Left ventricle myocardium inferior (tissue), 1 donor: ENCODE measurements around the gene CA9. TPM values are rescaled to one million over a fixed set of nuclear protein-coding genes. Genes with fewer than 3 reads are reported as not detected.

Source experiments
- DNase-seq: peaks from one replicate; pipeline ENCODE4 v3.0.0-alpha.2; 2020
- H3K27ac ChIP-seq: fragments of 200-600 bp; replicated peaks from 2 replicates; pipeline ENCODE4 v1.8.0; 2021
- H3K27me3 ChIP-seq: fragments of 200-600 bp; 2 replicates; pipeline ENCODE4 v1.8.0; 2021; ENCODE audit warnings: low read depth
- H3K36me3 ChIP-seq: fragments of 200-600 bp; 2 replicates; pipeline ENCODE4 v1.8.0; 2021
- H3K4me1 ChIP-seq: fragments of 200-600 bp; 2 replicates; pipeline ENCODE4 v1.8.0; 2021
- H3K4me3 ChIP-seq: fragments of 200-600 bp; 2 replicates; pipeline ENCODE4 v1.8.0; 2021; ENCODE audit warnings: mild to moderate bottlenecking, moderate library complexity
- H3K9me3 ChIP-seq: fragments of 200-600 bp; replicated peaks from 2 replicates; pipeline ENCODE4 v1.8.0; 2021
- CTCF ChIP-seq: fragments of 200-600 bp; IDR thresholded peaks from 2 replicates; pipeline ENCODE4 v1.8.0; 2021; ENCODE audit warnings: antibody characterized with exemption, mild to moderate bottlenecking, borderline replicate concordance
- intact Hi-C: fragments of 100-400 bp; cut with micrococcal nuclease; formaldehyde crosslinking; loops from one replicate; pipeline ENCODE4 v1.11.0; 2022
- total RNA-seq: library from RNA; stranded (reverse); fragmentation: NEBNext Ultra II Directional; extraction: Animal tissue kit (Norgen Biotek cat#: 25700); gene quantifications from one replicate; pipeline ENCODE4 v1.2.1, GENCODE V29; 2021
- donor health status: DM: no; HTN: yes; CAD: no; lungs with severe emphysema.

Gene CA9
- total RNA-seq, 1 donor from 2014 or later: not detected

- Histone ChIP-seq H3K36me3 (peaks cover 12% of the 10 kb centered on the region), H3K4me3 (peak overlapping the region; percentile 98), H3K27ac (peak overlapping the region; percentile 99), H3K27me3 (no peaks in the 10 kb centered on the region), H3K4me1 (peaks cover 63% of the 10 kb centered on the region), H3K9me3 (no peaks in the 10 kb centered on the region)
- TF ChIP-seq CTCF: peak; percentile 70
- DNase-seq: no peak
- intact Hi-C loops: no loop called here
Measured at GRCh38 chr9:35660966-35661415, 12.7 kb upstream of the CA9 start.

- Histone ChIP-seq H3K27ac (peak overlapping the region; percentile 99), H3K36me3 (peaks cover 12% of the 10 kb centered on the region), H3K4me1 (peaks cover 64% of the 10 kb centered on the region), H3K9me3 (no peaks in the 10 kb centered on the region), H3K4me3 (no peak overlapping the region), H3K27me3 (no peaks in the 10 kb centered on the region)
- no peak for DNase-seq
- TF ChIP-seq CTCF: no peak
- intact Hi-C loops: no loop called here
Measured at GRCh38 chr9:35661756-35662350, 11.9 kb upstream of the CA9 start.

GRCh38 chr9:35662437-35662836 lies 11.3 kb upstream of the CA9 start:
- intact Hi-C loops: no loop called here
- no peaks in the 10 kb centered on the region for H3K27me3 ChIP-seq
- no peaks in the 10 kb centered on the region for H3K9me3 ChIP-seq
- peaks cover 12% of the 10 kb centered on the region for H3K36me3 ChIP-seq
- peaks cover 58% of the 10 kb centered on the region for H3K4me1 ChIP-seq
- no peak for TF ChIP-seq CTCF
- DNase-seq: no peak
- no peak overlapping the region for H3K4me3 ChIP-seq
- peak overlapping the region; percentile 99 for H3K27ac ChIP-seq

- peaks cover 12% of the 10 kb centered on the region for H3K36me3 ChIP-seq
- H3K4me3 ChIP-seq: peak within 1 kb of the TSS; percentile 69
- TF ChIP-seq CTCF: peak; percentile 34
- H3K4me1 ChIP-seq: peaks cover 40% of the 10 kb centered on the region
- peak within 1 kb of the TSS; percentile 67 for H3K27ac ChIP-seq
- no peaks in the 10 kb centered on the region for H3K9me3 ChIP-seq
- intact Hi-C loops: no loop called here
- H3K27me3 ChIP-seq: no peaks in the 10 kb centered on the region
- DNase-seq: peak; percentile 80
Measured at GRCh38 chr9:35664531-35665470, 8.9 kb upstream of the CA9 start, which contains the start of gene ARHGEF39. ARHGEF39 (minus strand) TSS chr9:35665195; CDS start chr9:35665169, 26 bp downstream.

GRCh38 chr9:35665471-35665818 lies 8.3 kb upstream of the CA9 start:
- H3K27ac ChIP-seq: peak overlapping the region; percentile 67
- no peaks in the 10 kb centered on the region for H3K27me3 ChIP-seq
- H3K36me3 ChIP-seq: peaks cover 9% of the 10 kb centered on the region
- H3K4me3 ChIP-seq: peak overlapping the region; percentile 69
- H3K4me1 ChIP-seq: peaks cover 34% of the 10 kb centered on the region
- intact Hi-C loops: no loop called here
- H3K9me3 ChIP-seq: no peaks in the 10 kb centered on the region
- no peak for DNase-seq
- TF ChIP-seq CTCF: no peak
